NCI-H2196 (cell line): ENCODE data around the gene HOXC12.

ENCODE experiments used
- DNase-seq: peaks from one replicate; lab custom pipeline; 2025; ENCODE audit not compliant: unreplicated experiment; lab: John Stamatoyannopoulos, UW

The HOXC12 gene

GRCh38 chr12:53982648-53983567 lies 28.2 kb downstream of the HOXC12 start:
- DNase-seq = no peak

- no peak for DNase-seq
These were observed 28.9 kb downstream of the HOXC12 start for GRCh38 chr12:53983568-53983949.

DNA sequence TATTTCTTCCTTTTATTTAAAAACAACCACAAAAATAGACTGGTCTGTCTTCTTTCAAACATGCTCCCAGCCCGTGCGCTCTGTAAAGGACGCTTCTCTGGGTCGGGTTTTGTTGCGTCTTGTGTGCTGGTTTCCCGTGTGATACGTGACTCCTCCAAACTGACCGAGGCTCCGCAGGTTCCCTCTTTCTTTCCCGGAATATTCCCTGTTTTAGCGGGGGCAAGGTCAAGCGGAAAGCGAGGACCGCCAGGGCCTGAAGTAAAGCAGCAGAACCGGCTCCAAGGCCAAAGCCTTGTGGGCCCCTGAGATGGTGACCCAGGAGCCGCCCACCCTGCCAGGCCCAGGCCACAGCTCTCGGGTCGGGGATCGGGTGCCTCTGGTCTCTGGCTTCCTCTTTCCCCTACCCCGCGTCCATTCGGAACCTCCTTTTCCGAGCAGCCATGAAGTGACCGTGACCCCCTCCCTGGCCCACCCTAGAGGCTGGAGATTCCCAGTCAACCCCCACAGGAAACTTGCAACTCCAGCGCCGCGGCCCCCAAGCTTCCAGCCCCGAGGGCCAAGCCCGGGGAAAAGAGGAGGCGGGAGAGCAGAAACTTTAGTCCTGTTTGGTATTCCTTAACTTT lies 29.4 kb downstream of the HOXC12 start:
- DNase-seq = no peak

- DNase-seq = peak; percentile 96
These were observed 30.4 kb downstream of the HOXC12 start, which contains the start of gene HOXC10 for GRCh38 chr12:53984901-53985691. Gene HOXC10, plus strand, starts transcription at chr12:53985146. Its CDS starts 114 bp downstream, at chr12:53985260.

DNA sequence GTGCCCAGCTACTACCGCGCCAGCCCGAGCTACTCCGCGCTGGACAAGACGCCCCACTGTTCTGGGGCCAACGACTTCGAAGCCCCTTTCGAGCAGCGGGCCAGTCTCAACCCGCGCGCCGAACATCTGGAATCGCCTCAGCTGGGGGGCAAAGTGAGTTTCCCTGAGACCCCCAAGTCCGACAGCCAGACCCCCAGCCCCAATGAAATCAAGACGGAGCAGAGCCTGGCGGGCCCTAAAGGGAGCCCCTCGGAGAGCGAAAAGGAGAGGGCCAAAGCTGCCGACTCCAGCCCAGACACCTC lies 30.9 kb downstream of the HOXC12 start:
- DNase-seq = no peak

GRCh38 chr12:53985994-53986685 lies 31.4 kb downstream of the HOXC12 start:
- DNase-seq = no peak

- DNase-seq = no peak
These were observed 32.2 kb downstream of the HOXC12 start for GRCh38 chr12:53986686-53987483.

GRCh38 chr12:53987787-53988230 lies 33.1 kb downstream of the HOXC12 start:
- no peak for DNase-seq

- no peak for DNase-seq
These were observed 34.0 kb downstream of the HOXC12 start for GRCh38 chr12:53988541-53989226.

GRCh38 chr12:53989227-53990113 lies 34.8 kb downstream of the HOXC12 start:
- DNase-seq = peak; percentile 47

DNA sequence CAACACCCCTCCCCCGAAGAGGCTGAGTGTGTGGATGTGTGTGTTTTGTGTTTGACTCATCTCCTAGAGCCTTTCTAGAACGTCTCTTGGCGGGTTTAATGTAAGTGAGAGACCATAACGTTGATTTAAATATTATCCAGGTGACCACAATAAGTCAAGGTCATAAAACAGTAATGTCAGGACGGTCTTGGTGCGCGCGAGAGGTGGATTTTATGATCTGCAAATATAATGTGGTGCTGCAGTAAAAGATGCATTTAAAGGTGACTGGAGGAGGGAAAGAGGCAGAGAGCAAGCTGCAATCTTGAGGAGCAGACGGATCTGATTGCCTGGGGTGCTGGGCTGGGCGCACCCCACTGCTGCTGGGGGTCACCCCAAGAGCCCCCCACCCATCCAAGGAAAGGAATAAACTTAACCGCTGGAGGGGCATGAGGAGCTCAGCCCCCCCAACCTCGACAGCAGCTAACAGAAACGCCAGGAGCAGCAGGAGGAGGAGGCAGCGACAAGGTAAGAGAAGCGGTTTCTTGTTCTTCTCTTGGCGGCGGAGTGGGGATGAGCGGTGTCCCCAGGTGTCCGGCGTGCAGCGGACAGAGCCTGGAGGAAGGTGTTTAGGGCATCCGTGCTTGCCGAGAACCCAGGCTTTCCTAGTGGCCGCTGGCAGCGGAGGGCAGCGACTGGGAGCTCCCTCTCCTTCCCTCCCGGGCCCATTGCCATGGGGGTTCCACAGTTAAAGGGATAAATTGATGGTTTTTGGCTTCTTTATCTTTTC lies 35.8 kb downstream of the HOXC12 start:
- no peak for DNase-seq

DNA sequence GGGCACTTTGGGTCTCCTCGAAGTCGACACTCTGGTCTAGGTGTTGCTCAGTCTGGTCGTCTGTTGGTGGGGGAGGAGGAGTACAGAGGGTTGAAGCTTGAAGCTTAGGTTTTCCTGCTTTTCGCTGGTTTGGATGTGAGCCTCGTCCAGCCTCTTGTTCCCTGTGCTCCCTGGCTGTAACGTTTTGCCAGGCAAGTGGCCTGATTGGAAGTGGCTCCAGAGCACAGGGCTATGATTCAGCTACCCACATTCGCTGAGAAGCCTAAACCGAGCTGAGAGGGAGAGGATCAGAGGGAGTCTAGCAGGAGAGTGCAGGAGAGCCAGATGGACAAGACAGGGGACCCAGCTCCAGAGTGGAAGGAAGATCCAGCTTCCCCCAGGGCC lies 36.4 kb downstream of the HOXC12 start:
- no peak for DNase-seq

GRCh38 chr12:53992377-53992889 lies 37.7 kb downstream of the HOXC12 start:
- no peak for DNase-seq

DNA sequence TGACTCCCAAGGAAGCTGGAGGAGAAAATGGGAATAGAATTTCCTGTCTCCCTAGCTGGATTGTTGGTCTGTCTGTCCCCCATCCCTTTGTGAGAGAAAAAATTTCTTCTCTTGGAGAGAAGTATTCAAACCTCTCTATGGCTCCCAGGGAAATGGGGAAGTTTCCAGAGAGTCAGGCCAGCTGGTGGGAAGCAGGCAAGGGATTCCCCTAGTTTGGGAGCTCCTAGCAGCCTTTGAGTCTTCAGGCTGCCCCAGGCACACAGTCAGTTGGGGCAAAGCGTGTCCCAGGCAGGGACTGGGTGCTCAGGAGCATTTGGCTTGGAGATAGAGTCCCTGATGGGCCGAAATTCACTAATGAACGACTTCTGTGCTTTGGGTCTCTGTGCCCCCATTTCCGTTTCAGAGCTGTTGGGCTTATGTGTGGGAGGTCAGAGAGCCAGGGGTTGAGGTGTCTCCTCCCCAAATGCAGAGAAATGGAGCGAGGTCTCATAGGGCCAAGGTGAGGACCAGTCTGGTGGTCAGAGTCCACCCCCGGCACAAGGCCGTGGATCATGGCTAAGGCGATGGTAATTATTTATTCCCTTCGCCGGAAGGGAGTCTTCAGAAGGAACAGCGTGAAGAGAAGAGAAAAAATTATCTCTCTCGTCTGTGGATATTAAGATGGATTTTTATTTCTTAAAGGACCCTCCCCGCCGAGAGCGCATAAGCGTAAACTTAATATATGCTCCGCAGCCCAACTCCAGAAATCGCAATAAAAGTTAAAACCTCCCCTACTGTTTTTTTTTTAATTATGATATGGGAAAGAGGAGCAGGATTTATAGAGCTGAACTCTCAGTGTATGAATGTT lies 38.7 kb downstream of the HOXC12 start:
- DNase-seq = no peak

DNA sequence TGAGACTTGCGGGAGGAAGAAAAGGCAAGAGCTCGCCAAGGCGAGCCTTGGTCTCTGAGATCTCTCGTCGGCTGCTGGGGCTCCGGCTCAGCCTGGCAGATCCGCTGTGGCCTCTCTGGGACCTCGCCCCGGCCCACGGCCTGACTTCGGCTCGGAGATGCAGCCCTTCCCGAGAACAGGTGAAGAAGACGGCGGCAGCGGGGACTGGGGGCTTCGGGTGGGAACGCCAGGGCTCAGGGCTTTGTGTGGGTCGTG lies 39.2 kb downstream of the HOXC12 start:
- DNase-seq = no peak

- peak; percentile 41 for DNase-seq
These were observed 39.7 kb downstream of the HOXC12 start for GRCh38 chr12:53994264-53995001.
